Stomach (tissue), 4 donors: ENCODE results near the gene CYSTM1.

Experiments
- CTCF ChIP-seq, 7 experiments: fragments of 450-650 bp in 4 of 7; fragments of 200-600 bp in 3 of 7; sonication (generic) in 3 of 7; IDR thresholded peaks; one replicate each; pipeline ENCODE4 v1.5.1; 2016 to 2019; ENCODE audit warnings: antibody characterized with exemption in 7 of 7, control low read depth in 2 of 7, mild to moderate bottlenecking in 1 of 7
- EP300 ChIP-seq: sonication (generic); formaldehyde crosslinking; IDR thresholded peaks from one replicate; pipeline ENCODE4 v1.6.1; 2017; ENCODE audit warnings: antibody characterized with exemption
- POLR2A ChIP-seq, 4 donors: fragments of 450-650 bp; IDR thresholded peaks; one replicate each; pipeline ENCODE4 v1.6.1; 2016; ENCODE audit warnings: antibody characterized with exemption in 4 of 4, control low read depth in 2 of 4, mild to moderate bottlenecking in 1 of 4, moderate library complexity in 1 of 4

- TF ChIP-seq CTCF (IDR thresholded peaks at IDR 0.05), result no peak
- no peak for TF ChIP-seq POLR2A (IDR thresholded peaks at IDR 0.05)
- TF ChIP-seq EP300, result no peak
These were observed 73.4 kb downstream of the CYSTM1 start for GRCh38 chr5:140248414-140248813.
